Lung (tissue), 12 donors: Measurements from ENCODE around the gene SUOX. TPM values are rescaled to one million over a fixed set of nuclear protein-coding genes. Genes with fewer than 3 reads are reported as not detected.
A peak's percentile ranks its signal among the peaks of the same experiment; 100 is the strongest.

Source experiments
- ATAC-seq: fragments of 200-7000 bp; cut with Tn5 transposase; one replicate; pipeline ENCODE4 v1.9.1; 2020; ENCODE audit warnings: moderate number of reproducible peaks; ENCODE audit not compliant: insufficient read depth, low FRiP score
- DNase-seq, 3 donors: peaks; one replicate each; pipeline ENCODE4 v3.0.0-alpha.2; 2013 to 2017
- H3K27ac ChIP-seq, 2 donors: one replicate each; pipeline ENCODE4 v1.5.1; 2013; ENCODE audit warnings: mild to moderate bottlenecking in 2 of 2, moderate library complexity in 2 of 2, control low read depth in 1 of 2, inconsistent platforms in 1 of 2, low read depth in 1 of 2, low read length in 1 of 2
- H3K27me3 ChIP-seq, 3 donors: one replicate each; pipeline ENCODE4 v1.5.1; 2013; ENCODE audit warnings: low read length in 2 of 3; ENCODE audit not compliant: control insufficient read depth in 3 of 3, insufficient read depth in 3 of 3
- H3K36me3 ChIP-seq, 4 donors: one replicate each; pipeline ENCODE4 v1.5.1; 2013; ENCODE audit warnings: low read length in 4 of 4, mild to moderate bottlenecking in 1 of 4, moderate library complexity in 1 of 4; ENCODE audit not compliant: control insufficient read depth in 4 of 4, insufficient read depth in 4 of 4
- H3K4me1 ChIP-seq, 5 donors: one replicate each; pipeline ENCODE4 v1.5.1; 2013; ENCODE audit warnings: low read length in 5 of 5, mild to moderate bottlenecking in 2 of 5, moderate library complexity in 1 of 5; ENCODE audit not compliant: control insufficient read depth in 5 of 5, insufficient read depth in 5 of 5
- H3K4me3 ChIP-seq: one replicate; pipeline ENCODE4 v1.5.1; 2013; ENCODE audit warnings: mild to moderate bottlenecking, control low read depth, moderate library complexity
- H3K9ac ChIP-seq, 2 donors: one replicate each; pipeline ENCODE4 v1.5.1; 2013; ENCODE audit warnings: low read length in 2 of 2, control low read depth in 1 of 2; ENCODE audit not compliant: insufficient read depth in 1 of 2
- H3K9me3 ChIP-seq, 4 donors: one replicate each; pipeline ENCODE4 v1.5.1; 2013; ENCODE audit warnings: low read length in 3 of 4, mild to moderate bottlenecking in 1 of 4, moderate library complexity in 1 of 4; ENCODE audit not compliant: control insufficient read depth in 4 of 4, insufficient read depth in 3 of 4
- WGBS, 2 donors: extraction: QIAGEN DNeasy Blood & Tissue Kit; methylation state at CpG; one replicate each; pipeline ENCODE4 v1.1.7; 2013; 5-methylcytosine and 5-hydroxymethylcytosine counted together
- polyA plus RNA-seq, 2 donors: library from polyadenylated mRNA; stranded (reverse); fragments of 200-250 nt; gene quantifications; one replicate each; pipeline ENCODE4 v1.2.1, GENCODE V29; 2013
- total RNA-seq, 2 donors: library from RNA; depleted of rRNA in 1 of 2; stranded (reverse); fragments of >200 nt in 1 of 2; gene quantifications; one replicate each; pipeline ENCODE4 v1.2.1, GENCODE V29; 2014 to 2021
- TF ChIP-seq, protein P1 (sequence below): IDR thresholded peaks from 2 replicates; pipeline ENCODE4 v1.5.1; 2012; ENCODE audit warnings: mild to moderate bottlenecking; ENCODE audit errors: control extremely low read depth, extremely low read depth
- donor health status: control.
- donor health status: control.
- donor health status: Bipolar disorder and iron deficiency.
- donor health status: healthy.
- donor health status: DM: yes; HTN: yes; CAD: no.

The SUOX gene
- total and polyA plus RNA-seq, 4 donors = 15.1 to 26.2 (median 17.4) TPM

DNA sequence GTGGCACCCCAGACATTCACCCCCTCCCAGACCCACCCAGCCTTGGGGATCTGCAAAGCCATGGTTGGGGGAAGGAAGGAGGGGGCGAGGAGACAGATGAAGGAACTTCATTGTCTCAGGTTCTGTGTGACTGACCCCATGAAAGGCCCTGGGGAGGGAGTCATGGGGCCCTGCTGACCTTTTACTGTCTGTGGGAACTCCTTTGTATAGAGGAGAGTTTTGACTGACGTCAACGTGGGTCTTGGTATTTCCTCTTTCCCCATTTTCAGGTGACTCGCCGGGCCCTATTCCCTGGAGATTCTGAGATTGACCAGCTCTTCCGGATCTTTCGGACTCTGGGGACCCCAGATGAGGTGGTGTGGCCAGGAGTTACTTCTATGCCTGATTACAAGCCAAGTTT, 26.3 kb upstream of the SUOX start:
- Histone ChIP-seq H3K36me3 (peaks cover 0 to 16% (median 4%) of the 10 kb centered on the region in 4 donors), H3K9ac (no peak overlapping the region), H3K4me1 (peaks cover 1 to 45% (median 12%) of the 10 kb centered on the region in 5 donors), H3K4me3 (no peak overlapping the region), H3K27me3 (no peaks in the 10 kb centered on the region), H3K9me3 (no peaks in the 10 kb centered on the region), H3K27ac (no peak overlapping the region)
- WGBS, 2 donors = 89 to 92% methylated on average over 7 of the region's 7 CpGs
- ATAC-seq = no peak
- no peak for DNase-seq
- TF ChIP-seq, protein P1, sequence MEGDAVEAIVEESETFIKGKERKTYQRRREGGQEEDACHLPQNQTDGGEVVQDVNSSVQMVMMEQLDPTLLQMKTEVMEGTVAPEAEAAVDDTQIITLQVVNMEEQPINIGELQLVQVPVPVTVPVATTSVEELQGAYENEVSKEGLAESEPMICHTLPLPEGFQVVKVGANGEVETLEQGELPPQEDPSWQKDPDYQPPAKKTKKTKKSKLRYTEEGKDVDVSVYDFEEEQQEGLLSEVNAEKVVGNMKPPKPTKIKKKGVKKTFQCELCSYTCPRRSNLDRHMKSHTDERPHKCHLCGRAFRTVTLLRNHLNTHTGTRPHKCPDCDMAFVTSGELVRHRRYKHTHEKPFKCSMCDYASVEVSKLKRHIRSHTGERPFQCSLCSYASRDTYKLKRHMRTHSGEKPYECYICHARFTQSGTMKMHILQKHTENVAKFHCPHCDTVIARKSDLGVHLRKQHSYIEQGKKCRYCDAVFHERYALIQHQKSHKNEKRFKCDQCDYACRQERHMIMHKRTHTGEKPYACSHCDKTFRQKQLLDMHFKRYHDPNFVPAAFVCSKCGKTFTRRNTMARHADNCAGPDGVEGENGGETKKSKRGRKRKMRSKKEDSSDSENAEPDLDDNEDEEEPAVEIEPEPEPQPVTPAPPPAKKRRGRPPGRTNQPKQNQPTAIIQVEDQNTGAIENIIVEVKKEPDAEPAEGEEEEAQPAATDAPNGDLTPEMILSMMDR = no peak

DNA sequence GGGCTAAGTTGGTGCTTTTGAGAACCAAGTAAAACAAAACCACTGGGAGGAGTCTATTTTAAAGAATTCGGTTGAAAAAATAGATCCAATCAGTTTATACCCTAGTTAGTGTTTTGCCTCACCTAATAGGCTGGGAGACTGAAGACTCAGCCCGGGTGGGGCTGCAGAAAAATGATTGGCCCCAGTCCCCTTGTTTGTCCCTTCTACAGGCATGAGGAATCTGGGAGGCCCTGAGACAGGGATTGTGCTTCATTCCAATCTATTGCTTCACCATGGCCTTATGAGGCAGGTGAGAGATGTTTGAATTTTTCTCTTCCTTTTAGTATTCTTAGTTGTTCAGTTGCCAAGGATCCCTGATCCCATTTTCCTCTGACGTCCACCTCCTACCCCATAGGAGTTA, 25.0 kb upstream of the SUOX start:
- H3K9me3 ChIP-seq = no peaks in the 10 kb centered on the region
- peaks cover 0 to 20% (median 6%) of the 10 kb centered on the region in 4 donors for H3K36me3 ChIP-seq
- peak overlapping the region in 1 of 2 donors; percentile 38 for H3K27ac ChIP-seq
- H3K9ac ChIP-seq = no peak overlapping the region
- no peak overlapping the region for H3K4me3 ChIP-seq
- no peaks in the 10 kb centered on the region for H3K27me3 ChIP-seq
- TF ChIP-seq, protein P1 = no peak
- WGBS, 2 donors = 59 to 75% methylated on average over 3 of the region's 3 CpGs
- DNase-seq = peak in 1 of 3 donors; percentile 6
- peaks cover 3 to 45% (median 12%) of the 10 kb centered on the region in 5 donors for H3K4me1 ChIP-seq
- no peak for ATAC-seq

DNA sequence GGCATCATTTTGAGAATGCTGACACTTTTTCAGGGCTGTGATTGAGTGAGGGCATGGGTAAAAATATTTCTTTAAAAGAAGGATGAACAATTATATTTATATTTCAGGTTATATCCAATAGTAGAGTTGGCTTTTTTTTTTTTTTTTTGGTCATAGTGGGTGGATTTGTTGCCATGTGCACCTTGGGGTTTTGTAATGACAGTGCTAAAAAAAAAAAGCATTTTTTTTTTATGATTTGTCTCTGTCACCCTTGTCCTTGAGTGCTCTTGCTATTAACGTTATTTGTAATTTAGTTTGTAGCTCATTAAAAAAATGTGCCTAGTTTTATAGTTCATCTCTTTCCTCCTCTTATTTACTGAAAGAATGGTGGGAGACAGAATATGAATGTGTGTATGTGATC, 24.6 kb upstream of the SUOX start:
- Histone ChIP-seq H3K4me1 (peaks cover 3 to 41% (median 12%) of the 10 kb centered on the region in 5 donors), H3K4me3 (peak overlapping the region; percentile 69), H3K9ac (peak overlapping the region; percentile 57 to 100), H3K27ac (peak overlapping the region; percentile 92 to 98), H3K27me3 (no peaks in the 10 kb centered on the region), H3K36me3 (peaks cover 0 to 20% (median 6%) of the 10 kb centered on the region in 4 donors), H3K9me3 (no peaks in the 10 kb centered on the region)
- 27 to 28% methylated on average over 1 of the region's 1 CpG for WGBS, 2 donors
- DNase-seq (peak in 1 of 3 donors; percentile 3), ATAC-seq (no peak)
- TF ChIP-seq, protein P1 = no peak
